NOMO-1 treated with DMSO at 0.1 percent for 48 hours (cell line): ENCODE measurements around the gene DCDC2C.
A peak's percentile ranks its signal among the peaks of the same experiment; 100 is the strongest.

Experiments used
- DNase-seq: peaks from one replicate; lab custom pipeline; 2025; ENCODE audit not compliant: unreplicated experiment; lab: John Stamatoyannopoulos, UW

DCDC2C gene

GRCh38 chr2:3769766-3770165 is 66.4 kb downstream of the DCDC2C start:
- DNase-seq, result no peak

GRCh38 chr2:3770724-3771415 is 67.5 kb downstream of the DCDC2C start:
- no peak for DNase-seq

- DNase-seq, result no peak
Measured at GRCh38 chr2:3771576-3771975, 68.2 kb downstream of the DCDC2C start.

- DNase-seq, result no peak
Measured at GRCh38 chr2:3774336-3774735, 71.0 kb downstream of the DCDC2C start.

GRCh38 chr2:3776311-3776710 is 72.9 kb downstream of the DCDC2C start:
- DNase-seq, result no peak

- no peak for DNase-seq
Measured at GRCh38 chr2:3777966-3778365, 74.6 kb downstream of the DCDC2C start.

GRCh38 chr2:3778851-3779495 is 75.6 kb downstream of the DCDC2C start:
- DNase-seq, result no peak

- no peak for DNase-seq
Measured at GRCh38 chr2:3779496-3780049, 76.2 kb downstream of the DCDC2C start.

GRCh38 chr2:3780477-3781402 is 77.4 kb downstream of the DCDC2C start:
- DNase-seq, result peak; percentile 55

GRCh38 chr2:3784731-3785130 is 81.4 kb downstream of the DCDC2C start:
- no peak for DNase-seq

- no peak for DNase-seq
Measured at GRCh38 chr2:3785220-3785889, 82.0 kb downstream of the DCDC2C start.

GRCh38 chr2:3785890-3786273 is 82.5 kb downstream of the DCDC2C start:
- DNase-seq, result no peak

- no peak for DNase-seq
Measured at GRCh38 chr2:3787768-3788167, 84.4 kb downstream of the DCDC2C start.

GRCh38 chr2:3789256-3789655 is 85.9 kb downstream of the DCDC2C start:
- no peak for DNase-seq

- DNase-seq, result no peak
Measured at GRCh38 chr2:3793249-3793648, 89.9 kb downstream of the DCDC2C start.

GRCh38 chr2:3801506-3801905 is 98.1 kb downstream of the DCDC2C start:
- DNase-seq, result no peak

- DNase-seq, result no peak
Measured at GRCh38 chr2:3805201-3805939, 102.0 kb downstream of the DCDC2C start.

- no peak for DNase-seq
Measured at GRCh38 chr2:3806168-3806567, 102.8 kb downstream of the DCDC2C start.

- DNase-seq, result no peak
Measured at GRCh38 chr2:3806730-3807129, 103.4 kb downstream of the DCDC2C start.

GRCh38 chr2:3807853-3808252 is 104.5 kb downstream of the DCDC2C start:
- DNase-seq, result no peak
